ENCODE data around the gene CACNB4.

GRCh38 chr2:151968770-151969470 lies 129.9 kb downstream of the CACNB4 start:
- TF ChIP-seq CTCF (conservative IDR thresholded peaks at IDR 0.05; ENCODE audit: low read depth, low read length) = no peak
- TF ChIP-seq EZH2 (IDR thresholded peaks at IDR 0.05; ENCODE audit: low read length, unreplicated experiment) = no peak

Measured in PC-3 (cell line).